ENCODE results near the gene IL15.

DNA sequence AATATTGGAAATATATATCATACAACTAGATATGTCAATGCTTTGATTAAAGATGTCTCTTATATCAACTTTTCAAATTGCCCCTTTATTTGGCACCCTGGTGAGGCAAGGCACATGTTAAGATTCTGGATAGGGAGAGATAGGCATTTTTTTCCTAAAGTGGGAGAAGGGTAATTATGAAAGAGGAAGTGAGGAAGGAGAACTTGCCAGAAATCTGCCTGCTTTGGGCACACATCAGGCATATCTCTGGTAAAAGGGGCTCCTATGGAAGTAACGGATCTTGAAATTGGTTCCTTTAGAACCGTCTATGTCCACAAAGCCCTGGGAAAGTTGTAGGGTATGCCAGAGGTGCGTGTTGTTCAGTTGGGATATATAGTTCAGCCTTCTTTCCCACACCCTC lies 5.7 kb downstream of the IL15 start:
- TF ChIP-seq CTCF (IDR thresholded peaks at IDR 0.05; ENCODE audit: low read depth, low read length, poor library complexity, severe bottlenecking): no peak
- no peak for TF ChIP-seq EZH2phosphoT487 (IDR thresholded peaks at IDR 0.05; ENCODE audit: borderline replicate concordance, low read length)

All from DOHH2 (cell line).